DOHH2 (cell line): ENCODE data around the gene OS9.

Experiments
- CTCF ChIP-seq: fragments of 200-600 bp; sonication (generic); IDR thresholded peaks from one replicate; pipeline ENCODE4 v1.5.1; 2014; ENCODE audit warnings: antibody characterized with exemption, mild to moderate bottlenecking, low read depth, low read length; ENCODE audit not compliant: poor library complexity, severe bottlenecking
- EZH2phosphoT487 ChIP-seq: fragments of 200-600 bp; sonication (generic); IDR thresholded peaks from 2 replicates; pipeline ENCODE4 v1.6.1; 2017; ENCODE audit warnings: borderline replicate concordance, mild to moderate bottlenecking, antibody characterized with exemption, low read length, moderate library complexity, mixed read lengths

- no peak for TF ChIP-seq CTCF
- TF ChIP-seq EZH2phosphoT487 = no peak
Observed at GRCh38 chr12:57679697-57680096, 14.2 kb upstream of the OS9 start.
